Muscle of leg (tissue), 16 donors: ENCODE results near the gene ANKRD34C. TPM values are rescaled to one million over a fixed set of nuclear protein-coding genes. Genes with fewer than 3 reads are reported as not detected.

ENCODE experiments used
- DNase-seq: peaks from one replicate; pipeline ENCODE4 v3.0.0; 2013
- H3K27ac ChIP-seq: one replicate; pipeline ENCODE4 v1.5.1; 2013; ENCODE audit warnings: mild to moderate bottlenecking, low read length, control low read depth
- H3K27me3 ChIP-seq: one replicate; pipeline ENCODE4 v1.6.1; 2013; ENCODE audit warnings: low read length; ENCODE audit not compliant: control insufficient read depth, insufficient read depth
- H3K36me3 ChIP-seq: one replicate; pipeline ENCODE4 v1.6.1; 2013; ENCODE audit warnings: low read length; ENCODE audit not compliant: control insufficient read depth, insufficient read depth
- H3K4me1 ChIP-seq: one replicate; pipeline ENCODE4 v1.6.1; 2013; ENCODE audit warnings: low read length; ENCODE audit not compliant: control insufficient read depth, insufficient read depth
- H3K4me3 ChIP-seq: one replicate; pipeline ENCODE4 v1.5.1; 2013; ENCODE audit warnings: low read length, control low read depth
- H3K9me3 ChIP-seq: replicated peaks from 2 replicates; pipeline ENCODE4 v1.6.1; 2013; ENCODE audit warnings: low read depth, low read length; ENCODE audit not compliant: control insufficient read depth
- WGBS: methylation state at CpG from one replicate; pipeline ENCODE4 v1.1.5; 2013; ENCODE audit warnings: missing lambda C conversion rate; ENCODE audit not compliant: insufficient coverage; 5-methylcytosine and 5-hydroxymethylcytosine counted together
- long read RNA-seq, 11 donors: transcript quantifications; one replicate each; lab custom pipeline, GENCODE V29; 2026
- polyA plus RNA-seq, 8 donors: library from polyadenylated mRNA; unstranded; fragments of 120-200 nt; gene quantifications; one replicate each; pipeline versions ENCODE4 v1.2.1 to v1.2.3, GENCODE V29; 2013; ENCODE audit warnings: inconsistent platforms in 1 of 8, low replicate concordance in 1 of 8; ENCODE audit not compliant: insufficient read length in 8 of 8, insufficient read depth in 1 of 8
- total RNA-seq: library from RNA; stranded (reverse); fragments of 120-200 nt; gene quantifications from one replicate; pipeline ENCODE4 v1.2.4, GENCODE V29; 2013

ANKRD34C gene
- under 0.01 TPM for total RNA-seq
- polyA plus RNA-seq: not detected
- long read RNA-seq, donor 1: 0 reads
- long read RNA-seq, donor 2: 0 reads
- long read RNA-seq, donor 3: 0 reads
- long read RNA-seq, donor 4: 0 reads
- long read RNA-seq, donor 5: 0 reads
- long read RNA-seq, donor 6: 0 reads
- long read RNA-seq, donor 7: 0 reads
- long read RNA-seq, donor 8: 0 reads
- long read RNA-seq, donor 9: 0 reads
- long read RNA-seq, donor 10: 0 reads
- long read RNA-seq, donor 11: 0 reads

GRCh38 chr15:79282371-79283251 lies at the start of gene ANKRD34C:
ANKRD34C (plus strand) TSS chr15:79282722; CDS start chr15:79293285, 10,563 bp downstream.
- 4% methylated on average over 42 of the region's 56 CpGs for WGBS
- H3K36me3 ChIP-seq: no peaks in the 10 kb centered on the region

GRCh38 chr15:79233236-79233635 lies 49.3 kb upstream of the ANKRD34C start:
- no peak for DNase-seq
- no peaks in the 10 kb centered on the region for H3K36me3 ChIP-seq
- H3K4me3 ChIP-seq: no peak overlapping the region
- peaks cover 4% of the 10 kb centered on the region for H3K27me3 ChIP-seq
- peaks cover 4% of the 10 kb centered on the region for H3K9me3 ChIP-seq
- no peaks in the 10 kb centered on the region for H3K4me1 ChIP-seq
- 80% methylated on average over 1 of the region's 6 CpGs for WGBS
- H3K27ac ChIP-seq: no peak overlapping the region

More at GRCh38 chr15:79282371-79283251, at the start of gene ANKRD34C:
- H3K27ac ChIP-seq: no peak within 1 kb of the TSS
- peaks cover 27% of the 10 kb centered on the region for H3K27me3 ChIP-seq
- DNase-seq: no peak
- H3K9me3 ChIP-seq: no peaks in the 10 kb centered on the region
- H3K4me1 ChIP-seq: no peaks in the 10 kb centered on the region
- H3K4me3 ChIP-seq: no peak within 1 kb of the TSS

- Histone ChIP-seq H3K27me3 (no peaks in the 10 kb centered on the region), H3K4me1 (no peaks in the 10 kb centered on the region), H3K36me3 (no peaks in the 10 kb centered on the region), H3K27ac (no peak overlapping the region), H3K4me3 (no peak overlapping the region), H3K9me3 (no peaks in the 10 kb centered on the region)
- no peak for DNase-seq
- WGBS: 80% methylated on average over 1 of the region's 3 CpGs
Observed at GRCh38 chr15:79240036-79240435, 42.5 kb upstream of the ANKRD34C start.

GRCh38 chr15:79243723-79244122 lies 38.8 kb upstream of the ANKRD34C start:
- peak; percentile 21 for DNase-seq
- H3K9me3 ChIP-seq: no peaks in the 10 kb centered on the region
- 75% methylated on average over 10 of the region's 11 CpGs for WGBS
- no peaks in the 10 kb centered on the region for H3K36me3 ChIP-seq
- H3K27me3 ChIP-seq: no peaks in the 10 kb centered on the region
- no peaks in the 10 kb centered on the region for H3K4me1 ChIP-seq
- no peak overlapping the region for H3K27ac ChIP-seq
- no peak overlapping the region for H3K4me3 ChIP-seq

GRCh38 chr15:79244876-79245275 lies 37.6 kb upstream of the ANKRD34C start:
- Histone ChIP-seq H3K9me3 (no peaks in the 10 kb centered on the region), H3K4me3 (no peak overlapping the region), H3K4me1 (no peaks in the 10 kb centered on the region), H3K36me3 (no peaks in the 10 kb centered on the region), H3K27me3 (no peaks in the 10 kb centered on the region), H3K27ac (no peak overlapping the region)
- DNase-seq: no peak
- WGBS: 80% methylated on average over 5 of the region's 5 CpGs

- Histone ChIP-seq H3K4me3 (no peak overlapping the region), H3K27me3 (no peaks in the 10 kb centered on the region), H3K9me3 (no peaks in the 10 kb centered on the region), H3K36me3 (no peaks in the 10 kb centered on the region), H3K4me1 (no peaks in the 10 kb centered on the region), H3K27ac (no peak overlapping the region)
- WGBS: no CpG with 5 or more reads among the region's 2 CpGs
- DNase-seq: no peak
Observed at GRCh38 chr15:79248183-79248582, 34.3 kb upstream of the ANKRD34C start.

- H3K27me3 ChIP-seq: no peaks in the 10 kb centered on the region
- no peaks in the 10 kb centered on the region for H3K36me3 ChIP-seq
- no peak for DNase-seq
- no peak overlapping the region for H3K27ac ChIP-seq
- H3K4me1 ChIP-seq: no peaks in the 10 kb centered on the region
- H3K9me3 ChIP-seq: no peaks in the 10 kb centered on the region
- no peak overlapping the region for H3K4me3 ChIP-seq
- WGBS: 73% methylated on average over 5 of the region's 8 CpGs
Observed at GRCh38 chr15:79257454-79257853, 25.1 kb upstream of the ANKRD34C start.

GRCh38 chr15:79261836-79262235 lies 20.7 kb upstream of the ANKRD34C start:
- H3K4me1 ChIP-seq: no peaks in the 10 kb centered on the region
- no peaks in the 10 kb centered on the region for H3K27me3 ChIP-seq
- no peaks in the 10 kb centered on the region for H3K9me3 ChIP-seq
- H3K36me3 ChIP-seq: no peaks in the 10 kb centered on the region
- WGBS: no CpG with 5 or more reads among the region's 1 CpG
- no peak for DNase-seq
- H3K27ac ChIP-seq: no peak overlapping the region
- H3K4me3 ChIP-seq: no peak overlapping the region

- no peaks in the 10 kb centered on the region for H3K4me1 ChIP-seq
- H3K27me3 ChIP-seq: no peaks in the 10 kb centered on the region
- no peak overlapping the region for H3K27ac ChIP-seq
- no peaks in the 10 kb centered on the region for H3K9me3 ChIP-seq
- no peak for DNase-seq
- H3K36me3 ChIP-seq: no peaks in the 10 kb centered on the region
- 91% methylated on average over 3 of the region's 4 CpGs for WGBS
- H3K4me3 ChIP-seq: no peak overlapping the region
Observed at GRCh38 chr15:79265167-79265566, 17.4 kb upstream of the ANKRD34C start.

- no peak overlapping the region for H3K4me3 ChIP-seq
- H3K4me1 ChIP-seq: no peaks in the 10 kb centered on the region
- DNase-seq: peak; percentile 23
- H3K9me3 ChIP-seq: no peaks in the 10 kb centered on the region
- WGBS: 33% methylated on average over 1 of the region's 3 CpGs
- H3K27ac ChIP-seq: no peak overlapping the region
- H3K27me3 ChIP-seq: no peaks in the 10 kb centered on the region
- no peaks in the 10 kb centered on the region for H3K36me3 ChIP-seq
Observed at GRCh38 chr15:79265987-79266579, 16.4 kb upstream of the ANKRD34C start.
